HG02885 (cell line): Measurements from ENCODE around the gene GRIK3.

Experiments used
- ATAC-seq: cut with Tn5 transposase; IDR thresholded peaks from one replicate; pipeline ENCODE4 v1.9.1; 2021; ENCODE audit warnings: mild to moderate bottlenecking; ENCODE audit not compliant: unreplicated experiment, poor library complexity

GRIK3 gene

GRCh38 chr1:36884029-36884701, 150.2 kb downstream of the GRIK3 start:
- ATAC-seq: no peak

- no peak for ATAC-seq
These were observed 150.9 kb downstream of the GRIK3 start for GRCh38 chr1:36883315-36883949.

- no peak for ATAC-seq
These were observed 151.6 kb downstream of the GRIK3 start for GRCh38 chr1:36882536-36883285.

- no peak for ATAC-seq
These were observed 152.8 kb downstream of the GRIK3 start for GRCh38 chr1:36881541-36881940.

GRCh38 chr1:36881068-36881405, 153.3 kb downstream of the GRIK3 start:
- no peak for ATAC-seq

GRCh38 chr1:36880155-36881067, 153.9 kb downstream of the GRIK3 start:
- ATAC-seq: no peak

GRCh38 chr1:36879613-36880012, 154.7 kb downstream of the GRIK3 start:
- ATAC-seq: no peak

- ATAC-seq: no peak
These were observed 157.3 kb downstream of the GRIK3 start for GRCh38 chr1:36876990-36877389.

- ATAC-seq: no peak
These were observed 159.8 kb downstream of the GRIK3 start for GRCh38 chr1:36874271-36875060.

- no peak for ATAC-seq
These were observed 161.5 kb downstream of the GRIK3 start for GRCh38 chr1:36872858-36873257.

GRCh38 chr1:36872126-36872754, 162.1 kb downstream of the GRIK3 start:
- ATAC-seq: no peak

- no peak for ATAC-seq
These were observed 163.0 kb downstream of the GRIK3 start for GRCh38 chr1:36871146-36871971.

GRCh38 chr1:36869826-36870225, 164.5 kb downstream of the GRIK3 start:
- no peak for ATAC-seq

- no peak for ATAC-seq
These were observed 165.3 kb downstream of the GRIK3 start for GRCh38 chr1:36869054-36869453.

GRCh38 chr1:36867575-36867974, 166.7 kb downstream of the GRIK3 start:
- no peak for ATAC-seq

- ATAC-seq: no peak
These were observed 168.0 kb downstream of the GRIK3 start for GRCh38 chr1:36866169-36866814.

- no peak for ATAC-seq
These were observed 168.8 kb downstream of the GRIK3 start for GRCh38 chr1:36865602-36865900.
